SK-N-SH (cell line): ENCODE results near the gene CKS1B. TPM values are rescaled to one million over a fixed set of nuclear protein-coding genes. Genes with fewer than 3 reads are reported as not detected.
A peak's percentile ranks its signal among the peaks of the same experiment; 100 is the strongest.

Experiments used
- CHD2 ChIP-seq: fragments of 150-350 bp; IDR thresholded peaks from 2 replicates; pipeline ENCODE4 v1.6.1; 2018; ENCODE audit warnings: low read length; ENCODE audit not compliant: partially characterized antibody
- ELF1 ChIP-seq: IDR thresholded peaks from 2 replicates; pipeline ENCODE4 v1.4.0; 2012
- EZH2phosphoT487 ChIP-seq: fragments of 200-600 bp; sonication (generic); IDR thresholded peaks from 2 replicates; pipeline ENCODE4 v1.6.1; 2017; ENCODE audit warnings: low read depth, mixed run types, mild to moderate bottlenecking, antibody characterized with exemption, moderate library complexity, borderline replicate concordance
- FOXJ3 ChIP-seq: sonication (generic); formaldehyde crosslinking; IDR thresholded peaks from 2 replicates; pipeline ENCODE4 v1.5.1; 2020; ENCODE audit warnings: mild to moderate bottlenecking, missing genetic modification reagents
- FOXM1 ChIP-seq: IDR thresholded peaks from 2 replicates; pipeline ENCODE4 v1.4.0; 2012; ENCODE audit warnings: low read depth, mild to moderate bottlenecking
- GABPA ChIP-seq: IDR thresholded peaks from 2 replicates; pipeline ENCODE4 v1.4.0; 2012; ENCODE audit warnings: low read depth, mild to moderate bottlenecking
- NRF1 ChIP-seq: IDR thresholded peaks from 2 replicates; pipeline ENCODE4 v1.6.1; 2012; ENCODE audit warnings: low read depth, mild to moderate bottlenecking, low read length
- PBX3 ChIP-seq: IDR thresholded peaks from 2 replicates; pipeline ENCODE4; 2012
- POLR2AphosphoS5 ChIP-seq: IDR thresholded peaks from 2 replicates; pipeline ENCODE4 v1.6.1; 2012; ENCODE audit warnings: low read depth, low read length
- RAD21 ChIP-seq: IDR thresholded peaks from 2 replicates; pipeline ENCODE4 v1.6.1; 2012; ENCODE audit warnings: mild to moderate bottlenecking, low read length
- RCOR1 ChIP-seq: fragments of 150-350 bp; IDR thresholded peaks from 2 replicates; pipeline ENCODE4 v1.6.1; 2017; ENCODE audit warnings: antibody characterized with exemption, low read length
- RFX5 ChIP-seq: IDR thresholded peaks from 2 replicates; pipeline ENCODE4 v1.6.1; 2012; ENCODE audit warnings: mild to moderate bottlenecking, improper control_type of control experiment, low read length
- RXRA ChIP-seq: IDR thresholded peaks from 2 replicates; pipeline ENCODE4 v1.4.0; 2012; ENCODE audit warnings: low read depth, mild to moderate bottlenecking, borderline replicate concordance
- SIN3A ChIP-seq: IDR thresholded peaks from 2 replicates; pipeline ENCODE4 v1.6.1; 2012; ENCODE audit warnings: low read depth, mild to moderate bottlenecking, low read length, moderate library complexity, borderline replicate concordance
- SMC3 ChIP-seq: IDR thresholded peaks from 2 replicates; pipeline ENCODE4 v1.6.1; 2012; ENCODE audit warnings: low read depth, low read length, improper control_type of control experiment
- TAF1 ChIP-seq: IDR thresholded peaks from 2 replicates; pipeline ENCODE4 v1.6.1; 2012; ENCODE audit warnings: low read depth, mild to moderate bottlenecking, low read length, moderate library complexity, borderline replicate concordance
- TCF12 ChIP-seq: IDR thresholded peaks from 2 replicates; pipeline ENCODE4 v1.4.0; 2012
- TEAD4 ChIP-seq: IDR thresholded peaks from 2 replicates; pipeline ENCODE4 v1.4.0; 2012; ENCODE audit warnings: mild to moderate bottlenecking, borderline replicate concordance; ENCODE audit not compliant: insufficient read depth
- USF2 ChIP-seq: fragments of 150-350 bp; IDR thresholded peaks from 2 replicates; pipeline ENCODE4 v1.6.1; 2017; ENCODE audit warnings: antibody characterized with exemption, low read length, low read depth, borderline replicate concordance
- YY1 ChIP-seq: IDR thresholded peaks from 2 replicates; pipeline ENCODE4 v1.4.0; 2012; ENCODE audit warnings: low read depth, mild to moderate bottlenecking
- polyA plus RNA-seq, 3 experiments: library from polyadenylated mRNA; depleted of rRNA; stranded (reverse); fragments of >200 nt; gene quantifications; 2 replicates each; pipeline ENCODE4 v1.2.3, GENCODE V29; 2012
- TF ChIP-seq, protein P1 (sequence below): IDR thresholded peaks from 2 replicates; pipeline ENCODE4 v1.4.0; 2012; ENCODE audit warnings: low read depth
- TF ChIP-seq, protein P2 (sequence below): IDR thresholded peaks from 2 replicates; pipeline ENCODE4 v1.4.0; 2012; ENCODE audit warnings: low read depth, borderline replicate concordance

CKS1B gene
- polyA plus RNA-seq, 1 of the 3 experiments (the other 2 are of a cell fraction): 308 TPM

GRCh38 chr1:155001675-155002463 lies 27.4 kb downstream of the CKS1B start (continued):
- peak; percentile 98 for TF ChIP-seq PBX3
- TF ChIP-seq ELF1: peak; percentile 25
- no peak for TF ChIP-seq RAD21
- no peak for TF ChIP-seq FOXM1
- no peak for TF ChIP-seq FOXJ3
- TF ChIP-seq NRF1: no peak
- TF ChIP-seq, protein P1, sequence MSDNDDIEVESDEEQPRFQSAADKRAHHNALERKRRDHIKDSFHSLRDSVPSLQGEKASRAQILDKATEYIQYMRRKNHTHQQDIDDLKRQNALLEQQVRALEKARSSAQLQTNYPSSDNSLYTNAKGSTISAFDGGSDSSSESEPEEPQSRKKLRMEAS: peak; percentile 4; the same call in 1 of the 2 replicates
- TF ChIP-seq TCF12: 0 out of 2 replicates have a peak, but pooled peaks have one; percentile 4
- TF ChIP-seq, protein P2, sequence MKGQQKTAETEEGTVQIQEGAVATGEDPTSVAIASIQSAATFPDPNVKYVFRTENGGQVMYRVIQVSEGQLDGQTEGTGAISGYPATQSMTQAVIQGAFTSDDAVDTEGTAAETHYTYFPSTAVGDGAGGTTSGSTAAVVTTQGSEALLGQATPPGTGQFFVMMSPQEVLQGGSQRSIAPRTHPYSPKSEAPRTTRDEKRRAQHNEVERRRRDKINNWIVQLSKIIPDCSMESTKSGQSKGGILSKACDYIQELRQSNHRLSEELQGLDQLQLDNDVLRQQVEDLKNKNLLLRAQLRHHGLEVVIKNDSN: no peak
- TF ChIP-seq SMC3: no peak
- TF ChIP-seq SIN3A: peak; percentile 21; the same call in 1 of the 2 replicates
- TF ChIP-seq POLR2AphosphoS5: peak; percentile 41; the same call in 1 of the 2 replicates
- TF ChIP-seq TEAD4: no peak
- TF ChIP-seq USF2: no peak
- TF ChIP-seq EZH2phosphoT487: no peak
- TF ChIP-seq GABPA: 0 out of 2 replicates have a peak, but pooled peaks have one; percentile 22
- TF ChIP-seq CHD2: peak; percentile 90
- TF ChIP-seq RCOR1: no peak; the same call in 1 of the 2 replicates
- peak; percentile 50; the same call in 1 of the 2 replicates for TF ChIP-seq TAF1
- no peak for TF ChIP-seq RXRA
- TF ChIP-seq YY1: no peak
- no peak for TF ChIP-seq RFX5
